ENCODE results near the gene CAMK2D. TPM values are rescaled to one million over a fixed set of nuclear protein-coding genes. Genes with fewer than 3 reads are reported as not detected.
A peak's percentile ranks its signal among the peaks of the same experiment; 100 is the strongest.

The CAMK2D gene
- total RNA-seq, 2 experiments from 2014 or later, result 104 to 120 TPM

DNA sequence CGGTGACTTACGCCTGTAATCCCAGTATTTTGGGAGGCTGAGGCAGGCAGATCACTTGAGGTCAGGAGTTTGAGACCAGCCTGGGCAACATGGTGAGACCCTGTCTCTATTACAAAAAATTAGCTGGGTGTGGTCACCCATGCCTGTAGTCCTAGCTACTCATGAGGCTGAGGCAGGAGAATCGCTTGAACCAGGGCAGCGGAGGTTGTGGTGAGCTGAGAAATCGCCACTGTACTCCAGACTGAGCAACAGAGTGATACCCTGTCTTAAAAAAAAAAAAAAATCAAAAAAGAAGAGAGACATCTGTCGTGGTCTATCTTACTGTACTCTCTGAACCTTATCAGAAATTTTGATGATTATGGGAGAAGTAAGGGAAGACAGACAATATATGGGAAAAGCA lies 144.3 kb downstream of the CAMK2D start:
- no peak for TF ChIP-seq EZH2phosphoT487 (IDR thresholded peaks at IDR 0.05; ENCODE audit: borderline replicate concordance, low read depth, low read length)
- TF ChIP-seq, protein P1, sequence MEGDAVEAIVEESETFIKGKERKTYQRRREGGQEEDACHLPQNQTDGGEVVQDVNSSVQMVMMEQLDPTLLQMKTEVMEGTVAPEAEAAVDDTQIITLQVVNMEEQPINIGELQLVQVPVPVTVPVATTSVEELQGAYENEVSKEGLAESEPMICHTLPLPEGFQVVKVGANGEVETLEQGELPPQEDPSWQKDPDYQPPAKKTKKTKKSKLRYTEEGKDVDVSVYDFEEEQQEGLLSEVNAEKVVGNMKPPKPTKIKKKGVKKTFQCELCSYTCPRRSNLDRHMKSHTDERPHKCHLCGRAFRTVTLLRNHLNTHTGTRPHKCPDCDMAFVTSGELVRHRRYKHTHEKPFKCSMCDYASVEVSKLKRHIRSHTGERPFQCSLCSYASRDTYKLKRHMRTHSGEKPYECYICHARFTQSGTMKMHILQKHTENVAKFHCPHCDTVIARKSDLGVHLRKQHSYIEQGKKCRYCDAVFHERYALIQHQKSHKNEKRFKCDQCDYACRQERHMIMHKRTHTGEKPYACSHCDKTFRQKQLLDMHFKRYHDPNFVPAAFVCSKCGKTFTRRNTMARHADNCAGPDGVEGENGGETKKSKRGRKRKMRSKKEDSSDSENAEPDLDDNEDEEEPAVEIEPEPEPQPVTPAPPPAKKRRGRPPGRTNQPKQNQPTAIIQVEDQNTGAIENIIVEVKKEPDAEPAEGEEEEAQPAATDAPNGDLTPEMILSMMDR (conservative IDR thresholded peaks at IDR 0.05; ENCODE audit: low read length), result no peak
- no peak for DNase-seq (ENCODE audit: low spot score)
- Histone ChIP-seq H3K4me1 (ENCODE audit: insufficient read depth, low read length, poor library complexity, severe bottlenecking) (peaks cover 92% of the 10 kb centered on the region), H3K79me2 (ENCODE audit: insufficient read depth, low read depth, low read length) (peaks cover 87% of the 10 kb centered on the region; the same call in 1 of the 2 replicates), H3K27ac (ENCODE audit: low read depth, low read length, poor library complexity, severe bottlenecking) (no peak overlapping the region), H3K4me2 (ENCODE audit: low read length) (no peak overlapping the region), H2AFZ (ENCODE audit: low read length) (no peak overlapping the region), H3K9me2 (ENCODE audit: insufficient read depth, low read length) (no peaks in the 10 kb centered on the region), H3K36me3 (ENCODE audit: insufficient read depth, low read length) (peaks cover 37% of the 10 kb centered on the region), H4K20me1 (ENCODE audit: insufficient read depth, low read length) (no peaks in the 10 kb centered on the region), H3K9me3 (ENCODE audit: low read length) (no peaks in the 10 kb centered on the region; the same call in 1 of the 2 replicates), H3K4me3 (ENCODE audit: low read depth, low read length, poor library complexity, severe bottlenecking) (no peak overlapping the region)
- no TSS peak for BruUV-seq (replicated peaks)
- intact Hi-C loops (cut with micrococcal nuclease; ENCODE audit: unreplicated experiment), result no loop called here
- CTCF ChIA-PET (ENCODE audit: unreplicated experiment), result no interaction called here
- POLR2A ChIA-PET, result interaction anchor here (0.6 to 4.6 kb wide), 7 partner anchors 10 to 142 kb away, joined by 3 to 29 read pairs (median 3); no protein-coding TSS in a partner anchor

- H3K9me3 ChIP-seq (ENCODE audit: low read length), result no peaks in the 10 kb centered on the region; the same call in 1 of the 2 replicates
- H3K36me3 ChIP-seq (ENCODE audit: insufficient read depth, low read length), result peaks cover 41% of the 10 kb centered on the region
- H3K9me2 ChIP-seq (ENCODE audit: insufficient read depth, low read length), result no peaks in the 10 kb centered on the region
- ChIA-PET CTCF (ENCODE audit: unreplicated experiment) (no interaction called here), POLR2A (interaction anchor here (0.6 to 4.6 kb wide), 4 partner anchors 15 to 364 kb away, joined by 3 to 29 read pairs (median 3); no protein-coding TSS in a partner anchor)
- intact Hi-C loops (cut with micrococcal nuclease; ENCODE audit: unreplicated experiment), result no loop called here
- H3K79me2 ChIP-seq (ENCODE audit: insufficient read depth, low read depth, low read length), result peaks cover 83% of the 10 kb centered on the region; the same call in 1 of the 2 replicates
- H3K4me2 ChIP-seq (ENCODE audit: low read length), result peak overlapping the region; percentile 39
- H3K4me1 ChIP-seq (ENCODE audit: insufficient read depth, low read length, poor library complexity, severe bottlenecking), result peaks cover 86% of the 10 kb centered on the region
- no peak overlapping the region for H3K4me3 ChIP-seq (ENCODE audit: low read depth, low read length, poor library complexity, severe bottlenecking)
- H4K20me1 ChIP-seq (ENCODE audit: insufficient read depth, low read length), result no peaks in the 10 kb centered on the region
- no peak overlapping the region for H2AFZ ChIP-seq (ENCODE audit: low read length)
- no peak for DNase-seq (ENCODE audit: low spot score)
- no peak for TF ChIP-seq EZH2phosphoT487 (IDR thresholded peaks at IDR 0.05; ENCODE audit: borderline replicate concordance, low read depth, low read length)
- TF ChIP-seq, protein P1 (conservative IDR thresholded peaks at IDR 0.05; ENCODE audit: low read length), result no peak
- H3K27ac ChIP-seq (ENCODE audit: low read depth, low read length, poor library complexity, severe bottlenecking), result no peak overlapping the region
- BruUV-seq (replicated peaks), result no TSS peak
Observed at GRCh38 chr4:113616443-113616842, 145.1 kb downstream of the CAMK2D start.

DNA sequence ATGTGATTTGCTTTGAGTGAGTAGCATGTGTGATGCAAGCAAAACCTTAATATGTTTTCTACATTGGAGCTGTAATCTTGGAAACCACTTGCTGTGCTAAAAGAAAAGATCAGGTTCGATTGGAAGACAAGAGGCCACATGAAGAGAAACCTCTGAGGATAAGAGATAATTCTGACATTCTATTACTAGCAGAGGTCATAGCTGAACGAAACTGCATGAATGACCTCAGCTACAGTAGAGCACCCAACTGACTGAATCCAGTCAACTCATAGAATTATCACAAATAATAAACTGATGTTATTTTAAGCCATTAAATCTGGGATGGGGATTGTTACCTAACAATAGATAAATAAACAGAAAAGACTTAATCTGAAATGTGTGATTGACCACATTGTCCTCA lies 147.1 kb downstream of the CAMK2D start:
- H4K20me1 ChIP-seq (ENCODE audit: insufficient read depth, low read length), result no peaks in the 10 kb centered on the region
- DNase-seq (ENCODE audit: low spot score), result no peak
- no TSS peak for BruUV-seq (replicated peaks)
- intact Hi-C loops (cut with micrococcal nuclease; ENCODE audit: unreplicated experiment), result no loop called here
- H2AFZ ChIP-seq (ENCODE audit: low read length), result no peak overlapping the region
- TF ChIP-seq, protein P1 (conservative IDR thresholded peaks at IDR 0.05; ENCODE audit: low read length), result no peak
- CTCF ChIA-PET (ENCODE audit: unreplicated experiment), result interaction anchor here (1.2 kb wide), 1 partner anchor 24 kb away, joined by 3 read pairs; no protein-coding TSS in a partner anchor
- H3K27ac ChIP-seq (ENCODE audit: low read depth, low read length, poor library complexity, severe bottlenecking), result no peak overlapping the region
- peaks cover 66% of the 10 kb centered on the region for H3K4me1 ChIP-seq (ENCODE audit: insufficient read depth, low read length, poor library complexity, severe bottlenecking)
- POLR2A ChIA-PET, result interaction anchor here (0.8 to 1.6 kb wide), 6 partner anchors 10 to 119 kb away, joined by 3 to 4 read pairs (median 3); no protein-coding TSS in a partner anchor
- peaks cover 51% of the 10 kb centered on the region for H3K36me3 ChIP-seq (ENCODE audit: insufficient read depth, low read length)
- H3K4me2 ChIP-seq (ENCODE audit: low read length), result no peak overlapping the region
- H3K4me3 ChIP-seq (ENCODE audit: low read depth, low read length, poor library complexity, severe bottlenecking), result no peak overlapping the region
- peaks cover 81% of the 10 kb centered on the region; the same call in 1 of the 2 replicates for H3K79me2 ChIP-seq (ENCODE audit: insufficient read depth, low read depth, low read length)
- H3K9me2 ChIP-seq (ENCODE audit: insufficient read depth, low read length), result no peaks in the 10 kb centered on the region
- no peaks in the 10 kb centered on the region; the same call in 1 of the 2 replicates for H3K9me3 ChIP-seq (ENCODE audit: low read length)

All from OCI-LY7 (cell line).